Posterior cingulate gyrus (tissue), 11 donors: ENCODE data around the gene CEP131.

ENCODE experiments used
- DNase-seq, 10 donors: peaks; one replicate each; pipeline versions ENCODE4 v3.0.0 to v3.0.0-alpha.2; 2020 to 2021; ENCODE audit warnings: mixed read lengths in 3 of 10
- intact Hi-C: fragments of 100-400 bp; cut with DNase I; formaldehyde crosslinking; loops from one replicate; pipeline ENCODE4 v1.15.1; 2023

CEP131 gene

DNA sequence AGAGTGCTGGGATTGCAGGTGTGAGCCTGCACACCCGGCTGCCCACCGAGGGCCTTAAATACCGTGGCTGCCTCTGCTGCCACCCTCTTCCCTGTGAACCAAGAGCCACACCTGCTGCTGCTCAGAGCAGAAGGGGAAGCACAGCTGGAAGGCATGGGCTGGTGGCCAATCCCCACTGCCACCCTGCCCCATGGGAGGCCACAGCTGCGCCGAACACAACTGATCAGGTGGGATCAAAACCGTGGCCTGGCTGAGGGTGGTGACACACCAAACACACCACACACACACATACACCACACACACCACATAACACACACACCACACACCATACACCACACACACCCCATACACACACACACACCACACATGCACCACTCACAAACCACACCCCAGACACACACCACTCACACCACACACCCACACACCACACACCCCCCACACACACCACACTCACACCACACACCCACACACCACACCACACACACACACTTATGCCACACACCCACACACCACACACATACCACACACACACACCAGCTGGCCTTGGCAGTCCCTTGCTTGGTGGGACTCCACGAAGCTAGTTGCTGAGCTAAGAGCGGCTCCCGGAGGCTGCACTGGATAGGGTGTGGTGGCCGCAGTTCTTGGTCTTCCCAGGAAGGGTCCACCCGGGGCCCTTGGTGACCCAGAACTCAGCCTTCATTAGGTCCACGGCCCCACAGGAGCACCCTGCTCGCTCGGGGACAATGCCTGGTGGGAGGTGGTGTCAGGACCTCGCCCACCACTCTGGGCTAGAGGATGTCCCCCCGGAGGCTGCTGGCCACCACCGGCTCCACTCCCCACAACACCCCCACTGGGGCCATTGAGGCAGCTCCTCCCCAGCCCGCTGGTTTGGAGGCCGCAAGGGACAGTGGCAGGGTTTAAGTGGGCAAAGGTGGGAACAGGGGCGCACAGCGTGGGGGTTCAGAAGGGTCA, 14.9 kb downstream of the CEP131 start:
- intact Hi-C loops = no loop called here
- peak in 1 of 10 donors; percentile 81 for DNase-seq

DNA sequence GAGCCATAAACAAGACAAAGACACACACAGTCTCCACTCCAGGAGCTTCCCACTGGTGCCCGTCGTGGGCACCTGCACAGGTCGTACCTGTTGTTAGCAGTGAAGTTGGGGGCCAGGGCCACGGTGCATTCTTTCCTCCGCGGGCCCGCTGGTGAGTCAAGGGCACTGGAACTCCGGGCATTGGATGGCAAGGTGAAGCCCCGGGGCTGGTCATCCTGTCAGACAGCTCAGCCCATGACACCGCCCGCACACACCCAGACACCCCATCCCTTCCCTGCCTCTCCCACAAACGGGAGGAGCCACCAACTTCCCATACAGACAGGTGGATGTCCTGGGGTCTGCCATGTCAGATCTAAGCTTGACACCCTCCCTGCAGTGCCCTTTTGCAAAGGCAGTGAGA, 16.1 kb downstream of the CEP131 start:
- intact Hi-C loops = no loop called here

DNA sequence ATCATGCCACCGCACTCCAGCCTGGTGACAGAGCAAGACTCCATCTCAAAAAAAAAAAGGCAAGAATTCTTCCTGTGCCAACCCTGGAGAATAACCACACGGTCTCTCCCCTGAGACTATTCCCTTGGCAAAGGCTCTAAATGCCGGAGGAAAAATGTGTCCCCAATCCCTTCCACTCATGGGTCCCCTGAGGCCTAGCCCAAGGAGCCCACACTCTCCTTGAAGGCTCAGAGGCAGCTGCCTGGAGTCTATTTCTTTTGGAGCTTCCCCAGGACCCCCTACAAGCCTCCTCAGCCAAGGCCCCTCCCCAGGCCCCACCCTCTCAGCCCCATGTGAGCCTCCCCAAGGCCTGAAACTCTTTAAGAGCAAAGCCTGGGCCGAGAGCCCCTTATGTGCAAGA, 16.6 kb downstream of the CEP131 start:
- peak in 1 of 10 donors; percentile 19 for DNase-seq
- intact Hi-C loops = no loop called here

More for the DNA sequence above, 16.1 kb downstream of the CEP131 start:
- peak in 1 of 10 donors; percentile 67 for DNase-seq

DNA sequence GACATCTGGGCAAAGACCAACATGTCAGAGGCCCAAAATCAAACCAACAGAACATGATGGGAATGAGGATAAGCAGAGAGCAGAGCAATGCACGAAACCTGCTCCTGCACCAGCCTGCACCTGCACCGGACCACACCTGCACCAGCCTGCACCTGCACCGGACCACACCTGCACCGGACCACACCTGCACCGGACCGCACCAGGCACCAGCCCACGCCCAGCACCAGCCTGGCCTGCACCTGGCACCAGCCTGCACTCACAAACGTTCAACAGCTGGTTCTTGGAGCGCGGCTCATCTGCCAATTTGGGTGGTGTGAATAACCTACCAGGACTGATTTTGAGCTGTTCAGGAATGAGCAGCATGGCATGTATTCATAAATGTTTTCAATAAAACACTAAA, 18.2 kb downstream of the CEP131 start:
- intact Hi-C loops = no loop called here
- DNase-seq = peak in 1 of 10 donors; percentile 75

DNA sequence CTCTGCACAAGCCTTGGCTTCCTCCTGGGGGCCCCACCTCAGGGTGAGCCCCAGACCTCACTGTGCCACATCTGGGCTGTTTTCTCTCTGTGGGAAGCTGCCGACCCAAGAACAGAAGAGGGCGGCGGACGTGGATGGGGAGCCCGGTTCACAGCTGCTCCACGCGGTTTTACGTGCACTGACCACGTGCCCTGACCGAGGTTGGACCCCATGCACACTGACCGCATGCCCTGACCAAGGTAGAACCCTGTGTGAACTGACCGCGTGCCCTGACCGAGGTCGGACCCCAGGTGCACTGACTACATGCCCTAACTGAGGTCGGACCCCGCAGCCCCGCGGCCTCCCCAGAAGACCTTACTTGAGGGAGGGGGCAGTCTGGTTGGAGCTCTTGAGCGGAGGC, 19.6 kb downstream of the CEP131 start:
- intact Hi-C loops = no loop called here
- DNase-seq = peak in 1 of 10 donors; percentile 81

DNA sequence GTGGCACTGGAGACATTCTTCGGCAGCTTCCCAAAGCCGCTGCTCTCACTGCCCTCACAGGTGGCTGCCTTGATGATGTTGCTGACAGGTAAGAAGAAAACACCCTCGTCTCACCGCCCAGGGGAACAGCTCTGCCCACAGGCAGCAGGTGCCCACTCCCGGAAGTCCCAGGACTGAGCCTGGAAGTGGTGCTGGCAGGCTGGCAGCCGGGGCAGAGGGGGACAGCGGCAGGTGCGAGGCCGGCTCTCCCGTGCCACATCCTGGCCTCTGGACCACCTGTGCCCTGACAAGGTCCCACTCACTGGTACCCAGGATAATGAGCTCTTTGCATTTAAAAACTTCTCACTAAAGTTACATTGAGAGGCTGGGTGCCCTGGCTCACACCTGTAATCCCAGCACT, 20.4 kb downstream of the CEP131 start:
- intact Hi-C loops = no loop called here

DNA sequence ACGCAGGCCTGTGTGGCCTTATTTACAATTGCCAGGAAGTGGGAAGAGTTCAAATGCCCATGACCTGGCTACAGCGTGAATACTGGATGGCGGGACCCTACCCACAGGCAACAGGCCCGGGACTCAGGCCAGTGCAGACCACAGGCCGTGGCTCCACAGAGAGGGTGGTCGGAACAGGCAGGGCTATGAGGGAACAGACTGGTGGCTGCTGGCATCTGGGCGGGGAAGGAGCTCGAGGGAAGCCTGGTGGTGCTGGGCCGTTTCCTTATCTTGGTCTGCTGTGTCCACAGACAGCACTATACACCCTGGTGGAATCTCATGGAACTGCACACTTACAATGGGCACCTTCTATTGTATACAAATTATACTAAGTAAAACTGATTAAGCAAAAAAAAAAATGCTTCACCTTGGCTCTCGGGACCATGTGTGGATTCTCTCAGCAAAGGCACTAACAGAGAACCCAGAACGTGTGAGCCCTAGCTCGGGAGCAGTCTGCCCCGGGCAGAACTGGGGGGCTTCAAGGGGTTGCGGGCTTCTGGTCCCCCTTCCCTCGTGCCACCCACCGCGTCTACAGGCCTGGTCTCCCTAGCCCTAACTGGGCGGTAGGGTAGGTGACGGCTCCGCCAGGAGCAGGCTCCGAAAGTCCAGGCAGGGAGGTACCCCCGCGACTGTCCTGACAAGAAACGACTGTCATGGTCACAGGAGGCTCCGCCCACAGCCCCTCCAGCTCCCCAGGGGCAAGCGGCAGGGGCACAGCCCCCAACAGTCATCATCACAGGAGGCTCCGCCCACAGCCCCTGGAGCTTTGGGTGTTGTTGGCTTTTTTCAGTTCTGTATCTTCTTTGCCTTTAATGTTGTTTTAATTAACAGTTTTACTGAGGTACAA, 21.8 kb downstream of the CEP131 start:
- intact Hi-C loops = loop anchor here (1.0 kb wide), 1 partner anchor 59 kb away; no protein-coding TSS in a partner anchor

More for the DNA sequence above, 20.4 kb downstream of the CEP131 start:
- no peak for DNase-seq

DNA sequence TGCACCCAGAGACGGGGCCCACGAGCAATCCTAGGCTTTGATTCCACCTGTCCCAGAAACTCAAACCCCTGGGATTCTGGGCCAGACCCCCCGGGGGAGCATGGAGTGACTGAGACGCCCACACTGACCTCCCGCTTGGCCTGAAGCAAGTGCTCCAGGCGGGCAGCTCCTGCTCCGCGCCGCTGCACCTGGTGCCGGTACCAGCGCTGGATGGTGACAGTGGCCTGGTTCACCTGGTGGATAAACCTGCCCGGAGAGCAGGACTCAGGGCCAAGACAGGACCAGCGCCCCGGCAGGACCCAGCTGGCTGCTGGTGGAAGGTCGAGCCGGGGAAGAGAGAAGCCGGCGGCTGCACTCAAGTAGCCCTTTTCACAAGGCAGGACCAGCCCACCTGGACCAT, 22.6 kb downstream of the CEP131 start:
- intact Hi-C loops = loop anchor here (1.0 kb wide), 1 partner anchor 58 kb away; no protein-coding TSS in a partner anchor
- DNase-seq = no peak

More for the DNA sequence above, 21.8 kb downstream of the CEP131 start:
- DNase-seq = peak in 8 of 10 donors; percentile 37 to 94 (median 57)

DNA sequence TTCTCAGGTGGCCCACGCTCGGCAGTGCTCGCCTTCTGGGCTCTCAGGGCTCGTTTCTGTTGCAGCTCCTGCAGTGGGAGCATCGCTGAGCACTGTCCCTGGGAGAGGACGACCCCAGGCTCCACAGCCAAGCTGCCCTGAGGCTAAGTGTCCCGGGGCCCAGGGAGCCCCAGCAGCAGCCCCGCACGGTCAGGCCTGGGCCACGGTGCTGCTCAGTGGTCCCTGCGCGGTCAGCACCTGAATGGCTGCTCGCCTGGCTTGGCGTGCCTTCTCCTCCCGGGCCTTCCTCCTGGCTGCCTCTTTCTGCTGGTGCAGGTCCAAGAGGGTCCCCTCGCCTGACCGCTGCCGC, 23.3 kb downstream of the CEP131 start:
- DNase-seq = no peak
- intact Hi-C loops = no loop called here

DNA sequence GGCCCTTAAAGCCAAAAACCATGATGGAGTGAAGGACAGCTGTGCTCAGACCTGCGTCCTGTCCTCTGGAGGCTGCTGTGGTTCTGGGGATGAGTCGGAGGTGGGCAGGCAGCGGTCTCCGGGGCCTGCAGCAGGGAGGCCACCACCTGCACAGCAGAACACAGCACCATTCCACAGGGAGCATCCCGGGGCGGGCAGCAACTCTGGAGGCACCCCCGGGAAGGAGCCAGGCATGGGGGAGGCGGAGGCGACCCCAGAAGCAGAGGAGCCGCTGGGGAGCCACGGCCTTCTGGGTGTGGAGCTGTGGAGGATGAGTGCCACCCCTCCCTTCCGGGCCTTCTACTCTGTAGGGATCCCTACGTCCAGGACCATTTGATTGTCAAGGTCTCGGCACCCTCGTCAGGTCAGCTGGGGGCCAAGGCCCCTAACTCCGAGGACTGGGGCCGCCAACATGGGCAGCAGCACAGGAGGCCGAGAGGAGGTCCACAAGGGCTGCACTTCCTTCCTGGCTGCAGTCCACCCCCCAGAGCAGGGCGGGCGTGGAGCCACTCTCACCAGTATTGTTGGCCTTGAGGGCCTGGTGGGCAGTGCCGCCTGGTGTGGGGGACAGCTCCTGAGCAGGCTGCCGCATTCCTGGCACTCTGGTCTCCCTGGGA, 23.8 kb downstream of the CEP131 start:
- intact Hi-C loops = no loop called here

DNA sequence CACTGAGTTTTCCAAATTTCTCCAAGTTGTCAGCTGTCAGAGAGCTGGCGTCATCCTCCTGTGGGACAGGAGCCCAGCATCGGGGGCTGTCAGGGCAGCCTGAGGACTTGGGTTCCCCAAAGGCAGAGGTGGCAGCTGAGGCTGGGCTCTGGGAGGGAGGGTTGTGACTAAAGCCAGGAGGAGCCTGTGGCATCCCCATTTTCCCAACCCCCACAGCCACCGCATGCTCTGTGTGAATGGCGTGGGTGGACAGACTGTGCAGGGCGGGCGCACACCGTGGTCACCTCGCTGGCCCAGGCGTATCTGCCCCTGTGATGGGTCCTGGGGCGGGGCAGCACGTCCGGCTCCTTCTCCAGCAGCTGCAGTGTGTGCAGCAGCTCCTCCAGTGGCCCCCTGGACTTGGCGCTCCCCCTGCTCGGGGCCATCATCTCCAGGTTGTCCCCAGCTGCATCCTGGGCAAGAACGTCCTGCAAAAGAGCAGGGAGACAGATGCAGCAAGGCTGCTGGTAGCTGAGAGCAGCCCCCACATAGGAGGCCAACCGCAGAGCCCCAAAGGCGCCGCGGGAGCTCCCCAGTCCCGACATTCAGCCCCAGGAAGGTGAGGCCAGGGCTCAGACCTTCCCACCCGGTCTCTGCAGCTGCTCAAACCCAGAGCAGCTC, 24.8 kb downstream of the CEP131 start:
- peak in 1 of 10 donors; percentile 87 for DNase-seq
- intact Hi-C loops = no loop called here

More for the DNA sequence above, 23.8 kb downstream of the CEP131 start:
- DNase-seq = no peak

DNA sequence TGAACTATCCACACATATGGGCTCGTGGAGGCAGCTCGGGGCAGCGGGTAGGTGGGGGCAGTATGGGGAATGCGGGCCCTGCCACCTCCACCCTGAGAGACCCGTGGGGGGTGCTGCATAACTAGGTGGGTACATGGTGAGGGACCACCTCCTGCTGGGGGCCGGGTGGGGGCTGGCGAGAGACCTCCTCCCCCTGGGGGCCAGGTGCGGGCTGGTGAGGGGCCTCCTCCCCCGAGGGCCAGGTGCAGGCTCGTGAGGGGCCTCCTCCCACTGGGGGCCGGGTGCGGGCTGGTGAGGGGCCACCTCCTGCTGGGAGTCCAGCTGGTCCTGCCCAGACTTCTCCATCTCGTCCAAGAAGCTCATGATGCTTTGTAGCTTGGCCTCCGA, 25.4 kb downstream of the CEP131 start:
- intact Hi-C loops = no loop called here
- peak in 1 of 10 donors; percentile 80 for DNase-seq

DNA sequence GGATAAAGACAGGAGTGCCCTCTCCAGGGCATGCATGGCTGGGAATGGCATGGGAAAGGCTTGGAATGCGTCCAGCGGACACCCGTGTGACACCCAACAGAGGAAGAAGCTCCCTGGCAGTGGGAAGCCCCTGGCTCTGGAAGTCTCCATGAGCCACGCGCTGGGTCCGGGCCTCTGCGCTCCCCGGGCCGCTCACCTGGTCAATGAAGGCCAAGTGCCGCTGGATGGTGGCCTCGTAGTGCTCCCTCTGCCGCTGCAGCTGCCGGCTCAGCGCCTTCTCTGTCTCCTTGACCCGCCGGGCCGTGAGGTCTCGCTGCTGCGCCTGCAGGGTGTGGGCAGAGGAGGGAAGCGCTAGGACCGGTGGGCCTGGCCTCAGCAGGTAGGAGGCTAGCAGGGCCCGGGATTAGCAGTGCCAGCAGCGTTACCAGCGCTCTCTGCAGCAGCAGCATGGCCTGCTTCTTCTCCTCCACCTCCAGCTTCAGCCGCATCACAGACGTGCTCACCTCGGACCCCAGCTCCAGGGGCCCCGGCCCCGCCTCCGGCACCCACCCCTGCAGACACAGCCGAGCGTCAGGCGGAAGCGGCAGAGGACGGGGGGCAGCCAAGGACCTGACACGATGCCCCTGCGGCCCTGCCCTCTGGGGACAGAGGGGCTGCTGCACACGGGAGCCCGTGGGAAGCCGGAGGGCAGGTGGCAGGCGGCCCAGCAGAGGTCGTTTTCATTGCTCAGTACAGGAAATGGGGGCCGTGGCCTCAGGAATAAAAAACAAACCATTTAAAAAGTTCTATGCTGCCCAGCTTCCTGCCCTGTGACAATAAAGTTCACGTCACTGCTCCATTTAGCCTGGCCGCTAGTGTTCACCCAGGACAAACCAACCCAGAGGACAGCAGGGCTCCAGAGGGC, 26.0 kb downstream of the CEP131 start:
- peak in 1 of 10 donors; percentile 77 for DNase-seq
- intact Hi-C loops = no loop called here

DNA sequence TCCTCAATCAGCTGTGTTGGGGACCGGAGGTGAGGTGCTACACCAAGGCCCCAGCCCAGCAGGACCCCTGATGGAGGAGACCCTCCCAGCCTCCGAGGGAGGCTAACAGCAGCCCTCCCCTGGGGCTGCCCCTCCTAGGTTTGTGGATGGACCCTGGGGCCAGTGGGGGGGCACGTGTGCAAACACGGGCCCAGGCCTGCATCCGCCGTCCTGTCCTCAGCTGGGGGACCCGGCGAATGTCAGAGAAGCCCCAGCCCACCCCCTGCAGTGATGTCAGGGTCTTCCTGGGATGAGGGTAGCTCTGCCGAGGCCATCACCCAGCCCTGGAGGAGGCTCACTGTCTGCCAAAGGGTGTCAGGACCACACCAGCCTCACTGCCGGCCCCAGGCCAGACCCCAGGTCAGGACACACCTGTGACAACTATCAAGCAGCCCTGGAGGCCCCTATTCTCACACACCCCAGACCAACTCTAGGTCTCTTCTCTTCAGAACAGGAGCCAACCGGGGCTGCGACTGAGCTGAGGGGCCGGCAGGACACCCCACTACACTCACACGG, 26.7 kb downstream of the CEP131 start:
- DNase-seq = peak in 1 of 10 donors; percentile 62
- intact Hi-C loops = no loop called here

DNA sequence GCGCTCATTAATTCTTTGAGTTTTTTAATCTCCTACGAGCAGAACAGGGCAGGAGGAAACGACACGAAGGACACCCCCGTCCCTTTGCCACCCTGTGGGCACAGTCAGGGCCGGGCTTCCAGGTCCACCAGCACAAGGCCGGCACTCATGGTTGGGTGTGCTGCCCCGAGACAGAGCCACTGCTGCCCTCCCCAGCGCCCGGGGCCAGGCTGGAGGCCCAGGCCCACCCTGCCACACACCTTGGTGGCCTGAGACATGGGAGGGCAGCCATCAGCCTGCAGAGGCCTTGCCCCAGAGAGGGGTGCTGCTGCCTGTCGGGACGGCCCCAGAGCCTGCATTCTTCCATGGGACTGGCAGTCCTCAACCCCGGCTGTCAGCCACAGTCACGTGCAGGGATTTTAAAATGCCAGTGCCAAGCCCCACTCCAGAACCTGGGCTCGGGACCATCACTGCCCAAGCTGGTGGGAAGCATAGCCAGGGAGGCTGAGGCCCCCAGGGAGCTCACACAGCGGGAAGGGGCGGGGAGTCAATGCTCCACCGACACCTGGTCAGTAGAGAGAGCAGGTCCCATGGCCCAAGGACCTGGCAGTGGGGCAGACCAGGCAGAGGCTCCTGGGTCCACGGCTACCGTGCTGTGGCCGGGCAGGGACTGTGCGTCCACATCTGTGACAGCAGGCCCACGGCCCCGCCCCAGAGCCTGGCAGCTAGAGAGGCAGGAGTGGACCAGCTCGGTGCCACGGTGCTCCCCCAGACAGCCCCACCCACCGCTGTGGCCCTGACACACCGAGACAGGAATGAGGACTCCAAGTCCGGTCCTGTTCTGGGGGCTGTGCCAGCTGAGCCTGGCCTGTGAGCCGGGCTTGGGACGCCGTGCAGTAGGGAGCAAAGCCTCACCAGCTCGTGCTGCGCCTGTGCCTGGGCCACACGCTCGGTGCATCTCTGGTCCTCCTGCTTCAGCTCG, 27.5 kb downstream of the CEP131 start:
- DNase-seq = peak in 1 of 10 donors; percentile 81
- intact Hi-C loops = no loop called here

DNA sequence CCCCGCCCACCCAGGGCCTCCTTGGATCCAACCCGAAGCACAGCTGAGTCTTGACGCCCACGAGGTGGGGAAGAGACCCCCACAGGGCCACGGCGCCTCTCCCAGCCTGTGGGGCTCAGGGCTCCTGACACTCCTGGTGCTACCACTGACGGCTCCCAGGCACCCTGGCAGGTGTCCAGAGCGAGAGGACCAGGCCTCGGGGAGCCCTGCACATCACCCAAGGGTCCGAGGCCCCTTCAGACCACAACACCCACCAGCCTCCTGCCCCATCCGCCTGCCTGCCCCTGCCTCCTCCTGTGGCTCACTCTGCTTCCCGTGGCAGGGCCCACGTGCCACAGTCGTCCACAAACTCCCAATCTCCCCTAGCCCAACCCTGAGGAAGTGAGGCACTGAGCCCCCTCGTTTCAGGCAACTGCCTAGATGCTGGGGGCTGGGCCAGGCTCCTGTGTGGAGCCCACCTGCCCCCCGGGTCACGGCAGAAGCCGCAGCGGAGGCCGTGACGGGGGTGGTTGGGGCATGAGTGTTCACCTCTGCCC, 28.5 kb downstream of the CEP131 start:
- DNase-seq = no peak
- intact Hi-C loops = no loop called here
